Hair follicular keratinocyte (primary cell): ENCODE results near the gene C19orf38. TPM values are rescaled to one million over a fixed set of nuclear protein-coding genes. Genes with fewer than 3 reads are reported as not detected.

Experiments used
- total RNA-seq: library from RNA; depleted of rRNA; stranded (reverse); fragments of >200 nt; gene quantifications from 2 replicates; pipeline ENCODE4 v1.2.3, GENCODE V29; 2015

The C19orf38 gene
- total RNA-seq, result 0.39 and 0.42 TPM in 2 replicates

GRCh38 chr19:10848230-10848856, at the start of gene C19orf38:
Gene C19orf38 (plus strand): TSS chr19:10848415. CDS start chr19:10848509, 94 bp downstream.

DNA sequence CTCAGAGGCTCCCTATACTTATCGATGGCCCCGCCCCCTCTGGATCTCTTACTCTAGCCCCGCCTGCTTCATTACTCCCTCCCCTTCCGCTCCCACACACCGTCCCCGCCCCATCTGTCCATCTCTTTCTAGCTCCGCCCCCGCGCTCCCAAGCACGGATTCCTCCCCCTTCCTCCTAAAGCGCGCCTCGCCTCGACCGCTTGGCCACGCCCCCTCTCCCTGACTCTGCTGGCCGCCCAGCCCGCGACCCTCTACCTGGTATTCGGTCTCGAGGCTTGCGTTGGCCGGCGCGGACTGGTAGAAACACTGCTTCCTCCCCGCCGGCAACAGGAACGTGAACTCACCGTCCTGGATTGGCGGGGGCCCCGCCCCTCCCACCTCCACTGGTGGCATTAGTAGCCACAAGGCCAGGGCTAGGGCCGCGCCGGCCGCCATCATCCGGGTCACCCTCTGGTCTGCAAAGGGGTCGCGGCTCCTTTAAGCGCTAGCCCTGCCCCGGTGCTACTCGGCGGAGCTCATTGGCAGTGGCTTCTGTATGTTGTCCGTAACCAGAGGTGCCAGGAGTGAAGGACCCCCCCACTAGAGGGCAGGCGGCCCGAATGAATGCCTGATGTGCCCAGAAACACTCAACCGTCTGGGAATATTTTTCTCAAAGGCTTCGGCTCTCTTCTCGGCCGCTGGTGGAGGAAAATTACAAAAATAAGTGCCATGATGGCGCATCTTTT, 12.3 kb upstream of the C19orf38 start, which contains the start of gene TMED1:
Gene TMED1, minus strand, starts transcription at position 459 of the 725 bp plus-strand sequence. Its CDS starts 21 bp downstream, at position 438.

DNA sequence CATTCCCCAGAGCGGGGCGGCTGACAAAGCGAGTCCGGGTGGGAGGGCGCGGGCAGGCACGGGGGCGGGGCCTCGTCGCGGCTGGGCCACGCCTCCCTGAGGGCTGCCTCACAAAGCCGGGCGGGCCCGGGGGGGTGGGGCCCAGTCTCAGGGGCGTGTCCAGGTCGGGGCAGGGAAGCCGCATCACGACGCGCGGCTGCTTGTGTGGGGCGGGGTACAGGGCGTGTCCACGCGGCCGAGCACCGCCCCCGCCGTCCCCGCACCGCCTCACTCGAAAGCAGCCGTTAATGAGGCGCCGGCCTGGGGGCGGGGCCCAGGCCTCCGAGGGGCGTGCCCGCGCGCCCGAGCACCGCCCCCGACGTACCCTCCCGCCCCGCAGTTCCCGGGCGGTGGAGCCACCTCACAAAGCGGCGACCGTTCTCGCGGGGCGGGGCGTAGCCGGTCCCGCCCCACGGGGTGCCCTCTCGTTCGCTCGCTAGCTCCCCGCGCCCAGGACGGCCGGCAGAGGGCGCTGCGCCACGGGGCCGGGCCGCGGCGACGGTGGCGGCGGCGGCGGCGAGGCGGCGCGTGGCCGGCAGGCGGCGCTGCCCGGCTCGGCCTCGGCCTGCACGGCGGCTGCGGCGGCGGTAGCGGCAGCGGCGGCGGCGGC, 22.9 kb downstream of the C19orf38 start, which contains the start of gene CARM1:
Gene CARM1, plus strand, starts transcription at position 599 of the 649 bp plus-strand sequence. CDS start 150 bp downstream, outside the sequence.

Other genes with a start within 250 kb of the C19orf38 start
- 18.8 and 43.9 TPM in 2 replicates for gene SLC44A2, start 222.9 kb upstream of the C19orf38 start, total RNA-seq
- gene ILF3, start 194.1 kb upstream of the C19orf38 start, total RNA-seq, result 73.8 and 120 TPM in 2 replicates
- 18.0 and 25.2 TPM in 2 replicates for gene QTRT1, start 147.0 kb upstream of the C19orf38 start, total RNA-seq
- 67.5 and 69.0 TPM in 2 replicates for gene DNM2, start 130.3 kb upstream of the C19orf38 start, total RNA-seq
- 51.5 and 57.7 TPM in 2 replicates for gene TMED1, start 12.2 kb upstream of the C19orf38 start, total RNA-seq
- gene CARM1, start 23.1 kb downstream of the C19orf38 start, total RNA-seq, result 31.1 and 33.9 TPM in 2 replicates
- 57.3 and 79.5 TPM in 2 replicates for gene YIPF2, start 80.2 kb downstream of the C19orf38 start, total RNA-seq
- 25.2 and 29.9 TPM in 2 replicates for gene TIMM29, start 80.4 kb downstream of the C19orf38 start, total RNA-seq
- 82.2 and 97.7 TPM in 2 replicates for gene SMARCA4, start 112.6 kb downstream of the C19orf38 start, total RNA-seq
- gene LDLR, start 241.0 kb downstream of the C19orf38 start, total RNA-seq, result 255 and 361 TPM in 2 replicates